HG02884 (cell line): ENCODE results near the gene NTN1.
A peak's percentile ranks its signal among the peaks of the same experiment; 100 is the strongest.

ENCODE experiments used
- ATAC-seq: cut with Tn5 transposase; IDR thresholded peaks from one replicate; pipeline ENCODE4 v1.9.1; 2021; ENCODE audit warnings: mild to moderate bottlenecking, moderate library complexity; ENCODE audit not compliant: unreplicated experiment

NTN1 gene

GRCh38 chr17:9187828-9188227, 166.5 kb downstream of the NTN1 start:
- no peak for ATAC-seq

DNA sequence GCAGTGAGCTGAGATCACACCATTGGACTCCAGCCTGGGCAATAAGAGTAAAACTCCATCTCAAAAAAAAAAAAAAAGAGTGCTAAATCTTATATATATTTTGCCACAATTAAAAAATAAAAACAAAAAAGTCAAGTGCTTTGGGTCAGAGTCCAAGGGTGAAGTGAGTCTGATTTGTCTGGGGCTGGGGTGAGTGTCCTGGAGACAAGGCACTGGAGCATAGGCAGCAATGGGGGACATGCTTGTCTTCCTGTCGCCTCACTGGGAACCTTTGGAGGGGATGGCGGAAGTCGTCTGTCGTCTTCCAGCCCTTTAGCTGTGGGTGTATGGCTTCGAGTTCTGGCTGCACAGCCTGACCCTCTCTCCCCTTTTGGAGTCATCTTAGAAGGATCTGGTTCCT, 167.1 kb downstream of the NTN1 start:
- ATAC-seq: no peak

- ATAC-seq: no peak
These were observed 168.6 kb downstream of the NTN1 start for GRCh38 chr17:9189870-9190269.

DNA sequence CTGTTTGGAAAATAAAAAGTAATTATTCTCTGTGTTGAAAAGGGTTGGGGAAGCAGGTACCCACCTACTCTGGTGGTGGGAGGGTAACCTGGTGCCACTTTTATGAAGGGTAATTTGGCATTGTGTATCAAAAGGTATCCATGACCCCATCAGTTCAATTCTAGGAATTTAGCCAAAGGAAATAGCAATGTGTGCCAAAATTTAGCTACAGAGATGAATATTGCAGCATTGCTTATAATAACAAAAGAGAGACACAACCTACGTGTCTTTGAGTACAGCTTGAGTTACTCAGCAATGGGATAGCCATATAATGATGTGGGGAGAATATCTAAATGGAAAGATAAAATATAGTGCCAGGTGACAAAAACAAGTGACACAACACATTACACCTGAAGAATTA, 170.7 kb downstream of the NTN1 start:
- no peak for ATAC-seq

- no peak for ATAC-seq
These were observed 174.1 kb downstream of the NTN1 start for GRCh38 chr17:9195411-9195810.

DNA sequence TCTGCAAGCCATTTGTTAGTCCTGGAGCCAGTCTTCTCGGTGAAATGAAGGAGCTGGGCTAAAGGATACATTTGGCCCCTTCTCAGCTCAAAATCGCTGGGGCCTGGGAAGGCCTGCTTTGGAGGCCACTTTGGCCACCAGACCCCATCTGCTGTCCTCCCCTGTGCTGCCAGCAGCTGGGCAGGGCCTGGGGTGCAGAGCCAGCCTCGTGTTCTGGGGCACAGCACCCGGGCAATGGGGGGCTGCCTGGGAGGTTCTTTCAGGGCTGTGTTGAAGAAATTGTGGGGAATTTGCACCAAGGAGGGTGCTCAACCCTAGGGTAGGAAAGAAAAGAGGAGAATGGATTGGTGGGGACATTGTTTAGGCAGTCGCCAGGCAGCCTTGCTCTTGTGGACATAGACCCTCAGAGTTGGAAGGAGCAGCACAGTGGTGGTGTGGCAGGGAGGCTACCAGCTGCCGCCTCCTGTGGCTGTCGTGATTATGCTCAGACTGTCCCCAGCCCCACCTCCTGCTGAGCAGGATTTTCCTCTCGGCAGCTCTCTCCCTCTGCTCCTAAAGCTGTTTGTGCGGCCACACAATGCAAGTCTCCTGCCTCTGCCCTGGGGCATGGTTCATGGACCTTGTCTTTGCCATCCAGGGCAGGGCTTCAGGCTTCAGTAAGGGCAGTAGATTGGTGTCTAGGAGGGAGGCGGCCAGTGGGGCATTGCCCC, 174.8 kb downstream of the NTN1 start:
- no peak for ATAC-seq

GRCh38 chr17:9199571-9200551, 178.6 kb downstream of the NTN1 start:
- ATAC-seq: no peak

- ATAC-seq: peak; percentile 48
These were observed 179.5 kb downstream of the NTN1 start for GRCh38 chr17:9200699-9201359.

DNA sequence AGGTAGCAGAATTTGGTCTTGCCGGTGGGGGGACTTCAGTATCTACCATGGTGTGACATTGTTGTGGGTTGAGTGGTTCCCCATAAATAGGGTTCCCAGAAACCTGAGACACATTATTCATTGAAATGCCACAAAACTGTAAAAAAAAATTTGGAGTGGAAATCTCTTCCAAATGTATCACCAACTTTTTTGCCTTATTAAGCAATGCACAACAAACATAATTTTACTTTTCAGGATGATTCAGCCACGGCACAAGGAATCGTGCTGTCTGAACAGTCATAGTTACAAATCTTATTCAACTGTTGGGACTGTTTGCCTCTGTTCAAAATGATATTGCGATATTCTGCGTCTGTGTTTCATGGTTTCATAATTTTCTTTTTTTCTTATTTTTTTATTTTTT, 181.2 kb downstream of the NTN1 start:
- no peak for ATAC-seq

GRCh38 chr17:9203771-9204425, 182.6 kb downstream of the NTN1 start:
- ATAC-seq: no peak

DNA sequence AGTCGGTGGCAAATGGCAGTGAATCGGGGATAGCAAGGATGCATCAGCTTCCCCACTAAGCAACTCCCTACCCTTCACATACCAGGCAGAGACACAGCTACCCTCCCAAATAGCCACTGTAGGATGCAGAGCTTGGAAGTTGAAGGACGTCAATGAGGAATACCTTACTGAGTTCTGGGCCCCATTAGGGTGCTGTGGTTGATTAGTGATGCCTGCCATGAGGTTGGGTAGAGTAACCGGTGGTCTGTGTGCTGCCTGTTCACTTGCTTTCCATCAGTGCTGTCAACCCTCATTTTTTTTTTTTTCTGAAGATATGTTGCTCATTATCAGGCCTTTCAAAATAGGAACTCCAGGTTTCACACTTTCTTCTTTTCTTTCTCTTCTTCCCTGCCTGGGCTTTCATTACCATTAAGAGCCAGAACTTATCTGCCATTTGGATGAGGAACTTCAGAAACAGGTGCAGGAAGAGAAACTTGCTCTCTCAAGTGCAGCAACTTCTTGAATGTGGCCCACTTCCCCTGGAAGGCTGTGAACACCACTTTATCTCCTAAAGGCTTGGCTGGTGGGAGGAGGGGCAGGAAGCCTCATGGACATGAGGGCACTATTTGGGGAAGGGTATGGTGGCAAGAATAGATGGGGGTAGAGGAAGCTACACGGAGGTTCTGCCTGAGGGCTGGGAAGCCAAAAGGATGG, 183.5 kb downstream of the NTN1 start:
- no peak for ATAC-seq

DNA sequence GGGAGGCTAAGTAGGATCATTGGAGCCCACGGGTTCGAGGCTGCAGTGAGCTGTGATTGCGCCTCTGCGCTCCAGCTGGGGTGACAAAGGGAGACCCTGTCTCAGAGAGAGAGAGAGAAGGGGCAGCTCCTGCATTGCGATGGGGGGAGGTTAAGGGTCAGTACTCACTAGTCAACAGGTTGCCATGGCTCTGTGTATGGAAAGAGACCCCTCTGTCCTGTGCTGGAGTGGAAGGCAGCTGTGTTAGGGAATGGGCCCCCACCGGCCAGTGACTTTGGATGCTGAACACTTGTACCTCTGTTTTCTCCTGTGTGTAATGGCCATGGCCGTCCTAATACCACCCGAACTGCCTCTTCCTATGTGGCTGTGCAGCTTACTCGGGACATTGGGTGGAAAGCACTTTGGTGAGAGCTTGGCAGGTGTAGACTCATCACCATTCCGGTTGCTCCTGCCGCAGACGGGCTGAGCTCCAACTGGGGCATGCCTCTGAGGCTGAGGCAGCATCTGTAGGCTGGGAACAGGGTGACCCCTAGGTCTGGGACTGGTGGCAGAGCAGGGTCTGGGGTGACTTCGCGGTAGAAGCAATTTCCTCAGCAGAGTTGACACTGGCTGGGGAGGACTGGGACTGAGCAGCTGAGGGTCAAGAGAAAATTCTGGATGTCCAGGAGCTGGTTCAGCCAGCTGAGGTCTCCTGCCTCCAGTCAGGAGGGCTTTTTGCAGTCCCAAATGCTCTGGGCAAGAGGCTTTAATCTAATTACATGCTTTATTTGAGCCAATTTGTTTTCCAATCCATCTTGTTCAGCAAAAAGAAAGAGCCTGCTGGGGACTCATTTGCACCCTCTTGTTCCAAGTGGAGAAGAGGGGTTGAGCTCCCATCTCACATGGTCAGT, 184.5 kb downstream of the NTN1 start:
- no peak for ATAC-seq

- ATAC-seq: no peak
These were observed 185.0 kb downstream of the NTN1 start for GRCh38 chr17:9206410-9206703.

DNA sequence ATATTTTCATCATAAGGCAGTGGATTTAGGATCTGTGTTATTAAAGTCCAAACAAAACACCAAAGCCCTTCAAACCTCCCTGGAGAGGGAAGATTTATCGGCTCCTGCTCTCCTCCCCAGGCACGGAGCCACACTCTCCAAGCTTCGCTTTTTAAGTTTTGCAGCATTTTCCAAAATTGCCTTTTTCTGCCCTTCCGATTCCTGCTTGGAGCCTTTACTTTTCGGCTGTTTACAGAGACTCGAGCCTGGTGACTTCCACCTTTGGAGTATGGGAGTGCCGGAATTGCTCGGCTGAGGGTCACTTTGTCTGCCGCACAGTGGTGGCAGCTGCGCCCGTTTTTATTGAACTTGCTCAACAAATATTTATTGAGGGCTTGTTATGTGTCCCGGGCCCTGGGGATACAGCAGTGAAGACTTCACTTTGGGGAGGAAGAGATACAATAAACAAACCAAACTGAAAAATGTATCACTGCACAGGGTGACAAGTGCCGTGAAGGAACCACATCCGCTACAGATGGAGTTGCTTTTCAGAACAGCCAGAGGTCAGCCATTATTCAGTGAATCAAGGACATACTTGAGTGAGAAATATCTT, 185.5 kb downstream of the NTN1 start:
- no peak for ATAC-seq

DNA sequence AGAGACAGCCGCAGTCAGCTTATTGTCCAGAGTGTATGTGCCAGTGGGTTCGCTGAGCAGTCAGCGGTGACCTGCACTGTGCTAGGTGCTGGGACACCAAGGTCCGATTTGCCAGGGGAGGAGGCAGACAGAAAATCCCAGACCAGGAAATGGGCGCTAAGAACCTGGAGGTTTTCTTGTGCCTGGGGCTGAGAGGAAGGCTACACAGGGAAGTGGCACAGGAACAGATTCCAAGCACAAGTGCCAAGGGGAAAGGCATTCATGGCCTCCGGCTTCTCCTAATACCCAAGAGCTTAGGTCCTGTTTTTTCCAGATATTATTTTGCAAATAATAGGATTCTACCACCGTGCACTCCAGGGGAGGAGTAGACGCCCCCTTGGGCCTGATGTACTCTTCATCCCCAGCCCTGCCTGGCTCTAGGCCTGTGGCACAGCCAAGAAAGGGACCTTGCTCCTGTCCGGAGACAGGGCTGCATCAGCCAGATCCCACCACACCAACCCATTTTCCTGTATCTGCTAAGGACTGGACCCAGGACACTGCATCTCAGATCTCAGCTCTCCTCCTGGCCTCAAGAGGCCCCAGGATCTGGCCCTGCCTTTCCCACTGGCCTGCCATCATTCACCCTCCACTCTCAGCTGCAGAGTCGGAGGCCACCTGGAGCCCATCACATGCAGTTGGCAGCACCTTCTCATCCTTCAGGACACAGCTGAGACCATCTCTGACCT, 187.2 kb downstream of the NTN1 start:
- ATAC-seq: no peak

- ATAC-seq: no peak
These were observed 188.0 kb downstream of the NTN1 start for GRCh38 chr17:9209347-9209746.

DNA sequence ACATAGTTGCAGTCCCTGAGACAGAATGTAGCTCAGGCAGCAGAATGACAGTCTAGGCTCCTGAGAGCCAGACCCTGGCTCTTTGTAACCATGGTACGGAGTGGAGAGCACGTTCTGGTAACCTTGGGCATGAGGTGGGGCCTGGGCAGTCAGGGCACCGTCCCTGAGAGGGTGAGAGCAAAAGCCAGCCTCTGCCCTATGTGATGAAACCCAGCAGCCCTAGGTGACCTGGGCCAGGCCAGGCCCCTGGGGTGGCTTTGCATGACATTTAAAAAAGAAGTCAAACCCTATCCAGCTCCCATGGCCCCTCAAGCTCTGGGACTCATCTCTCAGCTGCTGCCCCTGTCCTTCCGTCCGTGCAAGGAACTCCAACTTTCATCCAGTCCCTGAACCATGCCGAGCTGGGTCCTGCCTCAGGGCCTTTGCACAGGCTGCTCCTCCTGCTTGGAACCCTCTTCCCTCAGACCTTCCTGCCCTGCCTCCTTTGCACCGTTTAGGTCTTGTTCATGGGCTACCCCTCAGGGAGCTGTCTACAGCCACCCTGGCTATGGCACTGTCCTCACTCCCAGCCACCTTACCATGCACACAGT, 188.6 kb downstream of the NTN1 start:
- no peak for ATAC-seq

- no peak for ATAC-seq
These were observed 189.9 kb downstream of the NTN1 start for GRCh38 chr17:9211133-9211765.
